ENCODE data around the gene TAF11L3.
"Not testable (repeated sequence)": the region's sequence is repeated elsewhere in the genome, so short reads cannot be mapped to it uniquely, and the experiment has no call there.

TAF11L3 gene

DNA sequence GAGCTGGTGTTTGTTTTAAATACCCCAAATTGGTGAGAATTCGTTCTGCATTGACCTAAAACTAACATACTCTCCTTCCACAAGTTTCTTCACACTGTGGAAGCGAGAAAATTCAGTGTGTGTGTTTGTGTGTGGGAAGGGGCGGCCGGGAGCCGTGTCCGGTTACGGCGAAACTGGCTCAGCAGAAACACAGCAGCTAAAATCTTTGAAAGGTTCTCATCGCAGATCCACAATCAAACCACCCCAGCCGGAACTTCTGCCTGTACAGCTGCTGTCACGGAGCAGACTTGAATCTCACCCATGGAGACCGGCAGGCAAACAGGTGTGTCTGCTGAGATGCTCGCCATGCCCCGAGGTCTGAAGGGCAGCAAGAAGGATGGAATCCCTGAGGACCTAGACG lies at the start of gene TAF11L3:
TSS of gene TAF11L3 (plus strand) at position 301 of the 400 bp plus-strand sequence.
- DNase-seq (ENCODE audit: extremely low read depth in 1 of 2, low read depth in 1 of 2): not testable (repeated sequence)

DNA sequence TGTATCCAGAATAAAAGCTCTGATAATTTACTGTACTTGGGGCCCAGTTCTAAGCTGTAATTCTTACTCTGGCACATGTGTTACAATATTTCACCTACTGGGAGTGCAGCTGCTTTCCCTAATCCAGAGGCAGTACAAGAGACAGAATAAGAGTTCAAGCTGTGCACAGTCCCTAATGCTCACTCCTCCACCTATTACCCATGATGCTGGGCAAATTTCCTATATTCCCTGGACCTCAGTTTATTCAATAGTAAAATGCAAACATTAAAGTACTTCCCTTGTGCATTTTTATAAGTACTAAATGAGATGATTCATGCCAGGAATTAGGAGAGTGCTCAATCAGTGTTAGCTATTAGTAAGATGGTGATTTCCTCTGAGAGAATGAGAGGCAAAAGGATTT lies 48.1 kb upstream of the TAF11L3 start:
- DNase-seq (ENCODE audit: extremely low read depth in 1 of 2, low read depth in 1 of 2): no peak

- not testable (repeated sequence) for DNase-seq (ENCODE audit: extremely low read depth in 1 of 2, low read depth in 1 of 2)
Measured at GRCh38 chr5:17475064-17475463, 43.1 kb upstream of the TAF11L3 start.

- no peak for DNase-seq (ENCODE audit: extremely low read depth in 1 of 2, low read depth in 1 of 2)
Measured at GRCh38 chr5:17477043-17477442, 41.1 kb upstream of the TAF11L3 start.

GRCh38 chr5:17477573-17478265 lies 40.4 kb upstream of the TAF11L3 start:
- no peak for DNase-seq (ENCODE audit: extremely low read depth in 1 of 2, low read depth in 1 of 2)

- DNase-seq (ENCODE audit: extremely low read depth in 1 of 2, low read depth in 1 of 2): no peak
Measured at GRCh38 chr5:17481378-17481777, 36.8 kb upstream of the TAF11L3 start.

- DNase-seq (ENCODE audit: extremely low read depth in 1 of 2, low read depth in 1 of 2): no peak
Measured at GRCh38 chr5:17482790-17483189, 35.4 kb upstream of the TAF11L3 start.

- DNase-seq (ENCODE audit: extremely low read depth in 1 of 2, low read depth in 1 of 2): not testable (repeated sequence)
Measured at GRCh38 chr5:17486464-17487173, 31.5 kb upstream of the TAF11L3 start.

GRCh38 chr5:17487174-17487512 lies 31.0 kb upstream of the TAF11L3 start:
- no peak for DNase-seq (ENCODE audit: extremely low read depth in 1 of 2, low read depth in 1 of 2)

GRCh38 chr5:17491257-17491656 lies 26.9 kb upstream of the TAF11L3 start:
- not testable (repeated sequence) for DNase-seq (ENCODE audit: extremely low read depth in 1 of 2, low read depth in 1 of 2)

DNA sequence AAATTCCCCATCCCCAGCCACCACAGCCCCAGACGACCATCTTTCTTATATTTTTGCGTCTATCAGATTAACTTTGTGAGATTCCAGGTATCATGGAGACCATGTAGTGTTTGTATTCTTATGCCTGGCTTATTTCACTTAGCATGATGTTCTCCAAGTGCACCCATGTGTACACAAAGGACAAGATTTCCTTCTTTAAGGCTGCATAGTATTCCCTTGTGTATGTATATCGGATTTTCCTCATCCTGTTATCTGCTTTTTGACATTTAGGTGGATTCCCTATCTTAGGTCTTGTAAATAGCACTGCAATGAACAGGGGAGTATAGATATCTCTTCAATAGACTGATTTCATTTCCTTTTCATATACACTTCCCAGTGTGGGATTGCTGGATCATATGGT lies 25.4 kb upstream of the TAF11L3 start:
- DNase-seq (ENCODE audit: extremely low read depth in 1 of 2, low read depth in 1 of 2): no peak

GRCh38 chr5:17497446-17497845 lies 20.7 kb upstream of the TAF11L3 start:
- no peak for DNase-seq (ENCODE audit: extremely low read depth in 1 of 2, low read depth in 1 of 2)

DNA sequence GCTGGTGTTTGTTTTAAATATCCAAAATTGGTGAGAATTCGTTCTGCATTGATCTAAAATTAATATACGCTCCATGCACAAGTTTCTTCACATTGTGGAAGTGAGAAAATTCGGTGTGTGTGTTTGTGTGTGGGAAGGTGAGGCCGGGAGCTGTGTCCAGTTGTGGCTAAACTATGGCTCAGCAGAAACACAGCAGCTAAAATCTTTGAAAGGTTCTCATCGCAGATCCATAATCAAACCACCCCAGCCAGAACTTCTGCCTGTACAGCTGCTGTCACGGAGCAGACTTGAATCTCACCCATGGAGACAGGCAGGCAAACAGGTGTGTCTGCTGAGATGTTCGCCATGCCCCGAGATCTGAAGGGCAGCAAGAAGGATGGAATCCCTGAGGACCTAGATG lies 20.2 kb upstream of the TAF11L3 start, which contains the start of gene TAF11L2:
TSS of gene TAF11L2 (plus strand) at position 301 of the 400 bp plus-strand sequence.
- not testable (repeated sequence) for DNase-seq (ENCODE audit: extremely low read depth in 1 of 2, low read depth in 1 of 2)

- no peak for DNase-seq (ENCODE audit: extremely low read depth in 1 of 2, low read depth in 1 of 2)
Measured at GRCh38 chr5:17511775-17512325, 6.3 kb upstream of the TAF11L3 start.

DNA sequence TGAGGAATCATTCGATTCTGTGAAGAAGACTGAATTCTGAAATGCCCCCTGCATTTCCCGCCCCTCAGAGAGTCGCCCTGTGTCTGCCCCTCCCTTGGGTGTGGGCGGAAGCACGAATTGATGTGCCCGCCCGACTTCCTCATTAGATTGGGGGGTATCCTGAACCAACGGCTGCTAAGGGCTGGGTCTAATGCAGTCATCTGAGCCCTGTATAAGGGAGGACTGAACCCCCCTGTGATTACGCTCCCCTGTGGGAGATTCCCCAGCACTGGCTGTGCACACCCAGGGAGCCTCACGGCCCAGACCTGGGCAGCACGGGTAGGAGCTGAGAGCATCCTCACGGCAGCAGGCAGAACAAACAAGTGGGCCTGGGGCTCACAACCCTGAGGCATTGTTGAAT lies 641 bp upstream of the TAF11L3 start:
- not testable (repeated sequence) for DNase-seq (ENCODE audit: extremely low read depth in 1 of 2, low read depth in 1 of 2)

DNA sequence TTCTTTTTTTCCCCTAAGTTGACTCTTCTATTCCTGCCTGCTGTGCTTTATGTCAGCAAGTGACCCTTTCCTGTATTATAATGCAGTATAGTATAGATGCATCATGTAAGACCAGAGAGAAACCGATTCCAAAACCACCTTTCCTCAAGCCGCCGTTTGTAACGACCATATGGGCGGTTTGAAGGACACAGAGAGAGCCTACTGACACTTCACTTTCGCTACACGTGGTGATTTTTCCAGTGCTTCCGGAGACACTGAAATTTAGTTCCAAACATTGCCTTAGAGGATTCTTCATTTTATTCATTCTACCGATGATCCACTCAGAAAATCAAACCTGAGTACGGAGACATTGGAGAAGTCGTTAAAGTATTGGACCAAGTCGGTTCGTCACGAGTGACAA lies 1.3 kb downstream of the TAF11L3 start:
- DNase-seq (ENCODE audit: extremely low read depth in 1 of 2, low read depth in 1 of 2): not testable (repeated sequence)

GRCh38 chr5:17521501-17521900 lies 3.3 kb downstream of the TAF11L3 start, which contains the start of gene TAF11L4:
TAF11L4 (plus strand) TSS chr5:17521801.
- DNase-seq (ENCODE audit: extremely low read depth in 1 of 2, low read depth in 1 of 2): not testable (repeated sequence)

DNA sequence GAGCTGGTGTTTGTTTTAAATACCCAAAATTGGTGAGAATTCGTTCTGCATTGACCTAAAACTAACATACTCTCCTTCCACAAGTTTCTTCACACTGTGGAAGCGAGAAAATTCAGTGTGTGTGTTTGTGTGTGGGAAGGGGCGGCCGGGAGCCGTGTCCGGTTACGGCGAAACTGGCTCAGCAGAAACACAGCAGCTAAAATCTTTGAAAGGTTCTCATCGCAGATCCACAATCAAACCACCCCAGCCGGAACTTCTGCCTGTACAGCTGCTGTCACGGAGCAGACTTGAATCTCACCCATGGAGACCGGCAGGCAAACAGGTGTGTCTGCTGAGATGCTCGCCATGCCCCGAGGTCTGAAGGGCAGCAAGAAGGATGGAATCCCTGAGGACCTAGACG lies 6.8 kb downstream of the TAF11L3 start, which contains the start of gene TAF11L5:
TSS of gene TAF11L5 (plus strand) at position 301 of the 400 bp plus-strand sequence.
- not testable (repeated sequence) for DNase-seq (ENCODE audit: extremely low read depth in 1 of 2, low read depth in 1 of 2)

DNA sequence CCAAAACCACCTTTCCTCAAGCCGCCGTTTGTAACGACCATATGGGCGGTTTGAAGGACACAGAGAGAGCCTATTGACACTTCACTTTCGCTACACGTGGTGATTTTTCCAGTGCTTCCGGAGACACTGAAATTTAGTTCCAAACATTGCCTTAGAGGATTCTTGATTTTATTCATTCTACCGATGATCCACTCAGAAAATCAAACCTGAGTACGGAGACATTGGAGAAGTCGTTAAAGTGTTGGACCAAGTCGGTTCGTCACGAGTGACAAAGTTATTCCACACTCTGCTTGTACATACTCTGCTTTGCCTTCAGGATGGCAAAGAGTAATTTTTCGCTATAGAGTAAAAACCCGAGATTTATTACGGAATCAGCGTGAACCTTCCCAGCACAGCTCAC lies 8.3 kb downstream of the TAF11L3 start:
- not testable (repeated sequence) for DNase-seq (ENCODE audit: extremely low read depth in 1 of 2, low read depth in 1 of 2)

DNA sequence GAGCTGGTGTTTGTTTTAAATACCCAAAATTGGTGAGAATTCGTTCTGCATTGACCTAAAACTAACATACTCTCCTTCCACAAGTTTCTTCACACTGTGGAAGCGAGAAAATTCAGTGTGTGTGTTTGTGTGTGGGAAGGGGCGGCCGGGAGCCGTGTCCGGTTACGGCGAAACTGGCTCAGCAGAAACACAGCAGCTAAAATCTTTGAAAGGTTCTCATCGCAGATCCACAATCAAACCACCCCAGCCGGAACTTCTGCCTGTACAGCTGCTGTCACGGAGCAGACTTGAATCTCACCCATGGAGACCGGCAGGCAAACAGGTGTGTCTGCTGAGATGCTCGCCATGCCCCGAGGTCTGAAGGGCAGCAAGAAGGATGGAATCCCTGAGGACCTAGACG lies 10.2 kb downstream of the TAF11L3 start, which contains the start of gene TAF11L6:
TSS of gene TAF11L6 (plus strand) at position 301 of the 400 bp plus-strand sequence.
- DNase-seq (ENCODE audit: extremely low read depth in 1 of 2, low read depth in 1 of 2): not testable (repeated sequence)

All from activated CD8-positive, alpha-beta memory T cell treated with anti-CD3 and anti-CD28 coated beads for 1 hour (primary cell).